Hepatocyte (in vitro differentiated cells): ENCODE data around the gene ZSCAN12. TPM values are rescaled to one million over a fixed set of nuclear protein-coding genes. Genes with fewer than 3 reads are reported as not detected.

Source experiments
- DNase-seq: peaks from one replicate; pipeline ENCODE4 v3.0.0-alpha.2; 2016; ENCODE audit warnings: low spot score
- H2AFZ ChIP-seq: fragments of 200-600 bp; sonication (generic); 2 replicates; pipeline ENCODE4 v1.6.0; 2016; ENCODE audit warnings: antibody characterized with exemption, mild to moderate bottlenecking
- H3K27ac ChIP-seq: fragments of 200-600 bp; sonication (generic); 2 replicates; pipeline ENCODE4 v1.5.1; 2016; ENCODE audit warnings: mild to moderate bottlenecking
- H3K27me3 ChIP-seq: fragments of 200-600 bp; sonication (generic); 2 replicates; pipeline ENCODE4 v1.6.1; 2016
- H3K36me3 ChIP-seq: fragments of 200-600 bp; sonication (generic); replicated peaks from 2 replicates; pipeline ENCODE4 v1.5.1; 2016; ENCODE audit warnings: low read depth; ENCODE audit not compliant: insufficient read depth
- H3K4me1 ChIP-seq: fragments of 200-600 bp; sonication (generic); 2 replicates; pipeline ENCODE4 v1.5.1; 2016; ENCODE audit warnings: mild to moderate bottlenecking, moderate library complexity; ENCODE audit not compliant: insufficient read depth
- H3K4me2 ChIP-seq: fragments of 200-600 bp; sonication (generic); 2 replicates; pipeline ENCODE4 v1.6.0; 2016
- H3K4me3 ChIP-seq: fragments of 200-600 bp; sonication (generic); 2 replicates; pipeline ENCODE4 v1.5.1; 2016; ENCODE audit warnings: mild to moderate bottlenecking
- H3K79me2 ChIP-seq: fragments of 200-600 bp; sonication (generic); 2 replicates; pipeline ENCODE4 v1.6.0; 2017; ENCODE audit warnings: mild to moderate bottlenecking
- H3K9me2 ChIP-seq: fragments of 200-600 bp; sonication (generic); replicated peaks from 2 replicates; pipeline ENCODE4 v1.6.0; 2017; ENCODE audit warnings: mild to moderate bottlenecking; ENCODE audit not compliant: insufficient read depth
- H3K9me3 ChIP-seq: fragments of 200-600 bp; sonication (generic); 2 replicates; pipeline ENCODE4 v1.5.1; 2016; ENCODE audit warnings: low read depth, mild to moderate bottlenecking
- H4K20me1 ChIP-seq: fragments of 200-600 bp; sonication (generic); 2 replicates; pipeline ENCODE4 v1.6.0; 2016; ENCODE audit warnings: mild to moderate bottlenecking; ENCODE audit not compliant: insufficient read depth, poor library complexity, severe bottlenecking
- EZH2 ChIP-seq: fragments of 200-600 bp; sonication (generic); IDR thresholded peaks from 2 replicates; pipeline ENCODE4 v1.6.1; 2016; ENCODE audit warnings: antibody characterized with exemption, mild to moderate bottlenecking, borderline replicate concordance
- EZH2phosphoT487 ChIP-seq: fragments of 200-600 bp; sonication (generic); IDR thresholded peaks from one replicate; pipeline ENCODE4 v1.6.1; 2018; ENCODE audit warnings: antibody characterized with exemption, mild to moderate bottlenecking, low read depth, moderate library complexity; ENCODE audit not compliant: unreplicated experiment, severe bottlenecking
- WGBS: methylation state at CpG from one replicate; pipeline ENCODE4 v1.1.6; 2016; ENCODE audit warnings: low lambda C conversion rate; ENCODE audit errors: missing lambda C conversion rate; 5-methylcytosine and 5-hydroxymethylcytosine counted together
- polyA plus RNA-seq: library from polyadenylated mRNA; unstranded; fragments of >200 nt; fragmentation: Nextera tagmentation; extraction: Ambion mirVana; gene quantifications from 2 replicates; pipeline ENCODE4 v1.2.1, GENCODE V29; 2016
- total RNA-seq: library from RNA; depleted of rRNA; stranded (reverse); fragments of >200 nt; gene quantifications from 2 replicates; pipeline ENCODE4 v1.2.3, GENCODE V29; 2014
- TF ChIP-seq, protein P1 (sequence below): fragments of 200-600 bp; sonication (generic); IDR thresholded peaks from 2 replicates; pipeline ENCODE4 v1.5.1; 2016; ENCODE audit warnings: antibody characterized with exemption, mild to moderate bottlenecking; ENCODE audit not compliant: poor library complexity

Gene ZSCAN12
- total and polyA plus RNA-seq, 2 experiments from 2014 or later = 2.1 to 6.1 TPM

DNA sequence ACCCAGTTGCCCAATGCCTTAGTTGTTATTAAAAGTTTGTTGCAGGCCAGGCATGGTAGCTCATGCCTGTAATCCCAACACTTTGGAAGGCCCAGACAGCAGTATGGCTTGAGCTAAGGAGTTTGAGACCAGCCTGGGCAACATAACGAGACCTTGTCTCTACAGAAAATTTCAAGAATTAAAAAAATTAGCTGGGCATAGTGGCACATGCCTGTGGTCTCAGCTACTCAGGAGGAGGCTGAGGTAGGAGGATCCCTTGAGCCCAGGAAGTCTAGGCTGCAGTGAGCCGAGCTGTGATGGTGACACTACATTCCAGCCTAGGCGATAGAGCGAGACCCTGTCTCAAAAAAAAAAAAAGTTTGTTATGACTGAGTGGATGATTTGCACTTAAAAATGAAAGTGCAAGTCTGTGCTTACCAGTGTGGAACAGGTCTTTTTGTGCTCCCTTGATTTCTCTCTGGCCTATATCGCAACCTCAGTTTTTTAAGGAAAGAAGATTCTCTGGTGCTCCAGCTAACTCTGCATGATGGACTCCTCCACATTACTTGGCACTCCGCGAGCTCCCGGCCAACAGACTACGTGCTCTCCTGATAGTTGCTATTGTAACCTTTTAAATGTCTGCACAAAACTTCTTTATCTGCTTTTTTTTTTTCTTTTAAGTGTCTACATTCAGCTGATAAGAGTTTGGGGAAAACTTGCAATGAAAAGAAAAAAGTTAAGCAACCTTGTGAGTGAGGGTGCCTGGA, 27.7 kb downstream of the ZSCAN12 start:
- no peak overlapping the region for H3K4me3 ChIP-seq
- H3K4me1 ChIP-seq = no peaks in the 10 kb centered on the region
- H3K27me3 ChIP-seq = no peaks in the 10 kb centered on the region
- H3K4me2 ChIP-seq = no peak overlapping the region
- DNase-seq = no peak
- H3K27ac ChIP-seq = no peak overlapping the region
- H3K9me3 ChIP-seq = no peaks in the 10 kb centered on the region
- H2AFZ ChIP-seq = no peak overlapping the region
- TF ChIP-seq EZH2phosphoT487 = no peak
- TF ChIP-seq EZH2 = no peak
- TF ChIP-seq, protein P1, sequence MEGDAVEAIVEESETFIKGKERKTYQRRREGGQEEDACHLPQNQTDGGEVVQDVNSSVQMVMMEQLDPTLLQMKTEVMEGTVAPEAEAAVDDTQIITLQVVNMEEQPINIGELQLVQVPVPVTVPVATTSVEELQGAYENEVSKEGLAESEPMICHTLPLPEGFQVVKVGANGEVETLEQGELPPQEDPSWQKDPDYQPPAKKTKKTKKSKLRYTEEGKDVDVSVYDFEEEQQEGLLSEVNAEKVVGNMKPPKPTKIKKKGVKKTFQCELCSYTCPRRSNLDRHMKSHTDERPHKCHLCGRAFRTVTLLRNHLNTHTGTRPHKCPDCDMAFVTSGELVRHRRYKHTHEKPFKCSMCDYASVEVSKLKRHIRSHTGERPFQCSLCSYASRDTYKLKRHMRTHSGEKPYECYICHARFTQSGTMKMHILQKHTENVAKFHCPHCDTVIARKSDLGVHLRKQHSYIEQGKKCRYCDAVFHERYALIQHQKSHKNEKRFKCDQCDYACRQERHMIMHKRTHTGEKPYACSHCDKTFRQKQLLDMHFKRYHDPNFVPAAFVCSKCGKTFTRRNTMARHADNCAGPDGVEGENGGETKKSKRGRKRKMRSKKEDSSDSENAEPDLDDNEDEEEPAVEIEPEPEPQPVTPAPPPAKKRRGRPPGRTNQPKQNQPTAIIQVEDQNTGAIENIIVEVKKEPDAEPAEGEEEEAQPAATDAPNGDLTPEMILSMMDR = no peak
- H4K20me1 ChIP-seq = no peaks in the 10 kb centered on the region
- WGBS = 83% methylated on average over 9 of the region's 9 CpGs
- H3K9me2 ChIP-seq = no peaks in the 10 kb centered on the region
- no peaks in the 10 kb centered on the region for H3K36me3 ChIP-seq
- H3K79me2 ChIP-seq = no peaks in the 10 kb centered on the region

- H3K4me1 ChIP-seq = no peaks in the 10 kb centered on the region
- H3K27ac ChIP-seq = no peak overlapping the region
- no peak overlapping the region for H3K4me2 ChIP-seq
- H3K4me3 ChIP-seq = no peak overlapping the region
- DNase-seq = no peak
- H3K79me2 ChIP-seq = no peaks in the 10 kb centered on the region
- no peaks in the 10 kb centered on the region for H3K36me3 ChIP-seq
- H2AFZ ChIP-seq = no peak overlapping the region
- 100% methylated on average over 1 of the region's 1 CpG for WGBS
- TF ChIP-seq EZH2 (no peak), EZH2phosphoT487 (no peak)
- TF ChIP-seq, protein P1 = no peak
- no peaks in the 10 kb centered on the region for H3K9me3 ChIP-seq
- no peaks in the 10 kb centered on the region for H3K27me3 ChIP-seq
- no peaks in the 10 kb centered on the region for H4K20me1 ChIP-seq
- H3K9me2 ChIP-seq = no peaks in the 10 kb centered on the region
Observed at GRCh38 chr6:28371280-28371679, 28.3 kb downstream of the ZSCAN12 start.

DNA sequence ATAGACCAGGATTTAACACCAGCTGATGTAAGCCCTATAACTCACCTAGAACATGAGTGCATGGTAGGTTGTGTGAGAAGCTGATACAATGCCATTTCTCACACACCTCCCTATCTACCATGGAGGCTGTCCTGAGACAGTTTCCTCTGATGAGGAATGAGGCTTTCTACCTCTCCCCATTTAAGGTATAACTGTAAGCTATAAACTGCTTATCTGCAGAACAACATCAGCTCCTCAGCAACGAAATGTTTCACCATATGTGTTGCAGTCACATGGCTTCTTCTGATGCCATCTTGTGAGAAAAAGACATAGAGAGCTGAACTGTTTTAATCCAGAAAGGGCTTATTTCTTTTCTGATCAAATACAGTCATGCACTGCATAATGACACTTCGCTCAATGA, 29.1 kb downstream of the ZSCAN12 start:
- no peak for DNase-seq
- WGBS = 93% methylated on average over 2 of the region's 2 CpGs
- Histone ChIP-seq H3K9me2 (no peaks in the 10 kb centered on the region), H3K4me1 (no peaks in the 10 kb centered on the region), H3K9me3 (no peaks in the 10 kb centered on the region), H3K36me3 (no peaks in the 10 kb centered on the region), H2AFZ (no peak overlapping the region), H3K4me2 (no peak overlapping the region), H3K27me3 (no peaks in the 10 kb centered on the region), H4K20me1 (no peaks in the 10 kb centered on the region), H3K27ac (no peak overlapping the region), H3K79me2 (no peaks in the 10 kb centered on the region), H3K4me3 (no peak overlapping the region)
- TF ChIP-seq EZH2phosphoT487 (no peak), EZH2 (no peak)
- TF ChIP-seq, protein P1 = no peak
